Loucy (cell line): ENCODE data around the gene ARHGAP42.

Source experiments
- H2AFZ ChIP-seq: fragments of 200-600 bp; sonication (generic); 2 replicates; pipeline ENCODE4 v1.6.0; 2016; ENCODE audit warnings: antibody characterized with exemption, mild to moderate bottlenecking, low read length, moderate library complexity
- H3F3A ChIP-seq: fragments of 200-600 bp; 2 replicates; pipeline ENCODE4 v1.6.0; 2016; ENCODE audit warnings: antibody characterized with exemption, low read depth, mild to moderate bottlenecking
- H3K27me3 ChIP-seq: fragments of 200-600 bp; sonication (generic); 2 replicates; pipeline ENCODE4 v1.6.1; 2014; ENCODE audit warnings: low read length, mild to moderate bottlenecking; ENCODE audit not compliant: insufficient read depth, poor library complexity, severe bottlenecking
- H3K36me3 ChIP-seq: fragments of 200-600 bp; sonication (generic); 2 replicates; pipeline ENCODE4 v1.6.1; 2016; ENCODE audit warnings: low read length; ENCODE audit not compliant: insufficient read depth
- H3K4me1 ChIP-seq: fragments of 200-600 bp; sonication (generic); 2 replicates; pipeline ENCODE4 v1.5.1; 2014; ENCODE audit warnings: low read length, mild to moderate bottlenecking; ENCODE audit not compliant: insufficient read depth, poor library complexity, severe bottlenecking
- H3K4me2 ChIP-seq: fragments of 200-600 bp; sonication (generic); 2 replicates; pipeline ENCODE4 v1.6.0; 2014; ENCODE audit warnings: antibody characterized with exemption, low read length, low read depth, mild to moderate bottlenecking; ENCODE audit not compliant: poor library complexity, severe bottlenecking
- H3K4me3 ChIP-seq: fragments of 200-600 bp; sonication (generic); 2 replicates; pipeline ENCODE4 v1.5.1; 2014; ENCODE audit warnings: low read length, mild to moderate bottlenecking, mixed read lengths; ENCODE audit not compliant: poor library complexity, severe bottlenecking
- H3K79me2 ChIP-seq: fragments of 200-600 bp; sonication (generic); 2 replicates; pipeline ENCODE4 v1.6.1; 2014; ENCODE audit warnings: low read length; ENCODE audit not compliant: insufficient read depth
- H3K9ac ChIP-seq: fragments of 200-600 bp; sonication (generic); 2 replicates; pipeline ENCODE4 v1.6.0; 2014; ENCODE audit warnings: mild to moderate bottlenecking, low read depth, low read length, moderate library complexity; ENCODE audit not compliant: poor library complexity, severe bottlenecking
- H3K9me2 ChIP-seq: fragments of 200-600 bp; sonication (generic); replicated peaks from 2 replicates; pipeline ENCODE4 v1.6.1; 2016; ENCODE audit warnings: low read depth, low read length, mixed read lengths
- H3K9me3 ChIP-seq: fragments of 200-600 bp; sonication (generic); 2 replicates; pipeline ENCODE4 v1.6.1; 2014; ENCODE audit warnings: mild to moderate bottlenecking, antibody characterized with exemption, low read length, low read depth; ENCODE audit not compliant: insufficient read depth
- H4K20me1 ChIP-seq: fragments of 200-600 bp; sonication (generic); 2 replicates; pipeline ENCODE4 v1.6.0; 2014; ENCODE audit warnings: antibody characterized with exemption, low read length, mild to moderate bottlenecking; ENCODE audit not compliant: insufficient read depth, poor library complexity, severe bottlenecking
- CTCF ChIP-seq: fragments of 200-600 bp; sonication (generic); conservative IDR thresholded peaks from 2 replicates; pipeline ENCODE4 v1.5.1; 2014; ENCODE audit warnings: mild to moderate bottlenecking, antibody characterized with exemption, low read length
- EZH2phosphoT487 ChIP-seq: fragments of 200-600 bp; IDR thresholded peaks from 2 replicates; pipeline ENCODE4 v1.6.1; 2018; ENCODE audit warnings: antibody characterized with exemption, mild to moderate bottlenecking, moderate library complexity, borderline replicate concordance

The ARHGAP42 gene

GRCh38 chr11:100774859-100775258 is 87.8 kb downstream of the ARHGAP42 start:
- Histone ChIP-seq H3K9me2 (no peaks in the 10 kb centered on the region), H3K4me1 (no peaks in the 10 kb centered on the region), H2AFZ (no peak overlapping the region), H3K79me2 (no peaks in the 10 kb centered on the region), H3K4me2 (no peak overlapping the region), H3F3A (no peaks in the 10 kb centered on the region), H3K9ac (no peak overlapping the region), H3K36me3 (no peaks in the 10 kb centered on the region), H3K27me3 (no peaks in the 10 kb centered on the region), H3K9me3 (no peaks in the 10 kb centered on the region), H3K4me3 (no peak overlapping the region), H4K20me1 (no peaks in the 10 kb centered on the region)
- no peak for TF ChIP-seq CTCF
- no peak for TF ChIP-seq EZH2phosphoT487

- Histone ChIP-seq H4K20me1 (no peaks in the 10 kb centered on the region), H3K4me2 (no peak overlapping the region), H2AFZ (no peak overlapping the region), H3K9me3 (no peaks in the 10 kb centered on the region), H3K36me3 (no peaks in the 10 kb centered on the region), H3K4me1 (no peaks in the 10 kb centered on the region), H3K79me2 (no peaks in the 10 kb centered on the region), H3K4me3 (no peak overlapping the region), H3K9me2 (no peaks in the 10 kb centered on the region), H3F3A (no peaks in the 10 kb centered on the region), H3K27me3 (no peaks in the 10 kb centered on the region), H3K9ac (no peak overlapping the region)
- TF ChIP-seq EZH2phosphoT487 (no peak), CTCF (no peak)
Measured at GRCh38 chr11:100776212-100776896, 89.3 kb downstream of the ARHGAP42 start.

- no peaks in the 10 kb centered on the region for H3K9me2 ChIP-seq
- H3K79me2 ChIP-seq = no peaks in the 10 kb centered on the region
- H3K9me3 ChIP-seq = no peaks in the 10 kb centered on the region
- H3K4me2 ChIP-seq = no peak overlapping the region
- no peak overlapping the region for H2AFZ ChIP-seq
- H3K36me3 ChIP-seq = no peaks in the 10 kb centered on the region
- no peak for TF ChIP-seq EZH2phosphoT487
- TF ChIP-seq CTCF = no peak
- no peaks in the 10 kb centered on the region for H3K27me3 ChIP-seq
- H3K4me1 ChIP-seq = no peaks in the 10 kb centered on the region
- H3K4me3 ChIP-seq = no peak overlapping the region
- H3F3A ChIP-seq = no peaks in the 10 kb centered on the region
- no peaks in the 10 kb centered on the region for H4K20me1 ChIP-seq
- no peak overlapping the region for H3K9ac ChIP-seq
Measured at GRCh38 chr11:100777103-100777502, 90.0 kb downstream of the ARHGAP42 start.
